HL-60 (cell line): Measurements from ENCODE around the gene NFE2L3.

Source experiments
- GABPA ChIP-seq: IDR thresholded peaks from 2 replicates; pipeline ENCODE4 v1.6.1; 2012; ENCODE audit warnings: low read depth
- TF ChIP-seq, protein P1 (sequence below): IDR thresholded peaks from one replicate; pipeline ENCODE4 v1.5.1; 2011; ENCODE audit warnings: low read length, control low read depth, inconsistent platforms; ENCODE audit not compliant: insufficient read depth
- TF ChIP-seq, protein P2 (sequence below): IDR thresholded peaks from 2 replicates; pipeline ENCODE4 v1.6.1; 2012; ENCODE audit warnings: low read depth; ENCODE audit not compliant: insufficient replicate concordance

DNA sequence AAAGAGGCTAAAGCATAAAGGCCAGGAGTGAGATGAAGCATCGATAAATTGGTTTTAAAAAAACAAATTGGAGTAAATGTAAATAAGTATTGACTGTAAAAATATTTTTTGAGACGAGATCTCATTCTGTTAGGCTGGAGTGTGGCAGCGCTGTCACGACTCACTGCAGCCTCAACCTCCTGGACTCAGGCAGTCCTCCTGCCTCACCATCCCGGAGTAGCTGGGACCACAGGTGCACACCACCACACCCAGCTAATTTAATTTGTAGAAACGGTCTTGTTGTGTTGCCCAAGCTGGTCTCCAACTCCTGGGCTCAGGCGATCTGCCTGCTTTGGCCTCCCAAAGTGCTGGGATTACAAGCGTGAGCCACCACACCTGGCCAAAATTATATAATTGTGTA is 30.7 kb downstream of the NFE2L3 start:
- TF ChIP-seq, protein P1, sequence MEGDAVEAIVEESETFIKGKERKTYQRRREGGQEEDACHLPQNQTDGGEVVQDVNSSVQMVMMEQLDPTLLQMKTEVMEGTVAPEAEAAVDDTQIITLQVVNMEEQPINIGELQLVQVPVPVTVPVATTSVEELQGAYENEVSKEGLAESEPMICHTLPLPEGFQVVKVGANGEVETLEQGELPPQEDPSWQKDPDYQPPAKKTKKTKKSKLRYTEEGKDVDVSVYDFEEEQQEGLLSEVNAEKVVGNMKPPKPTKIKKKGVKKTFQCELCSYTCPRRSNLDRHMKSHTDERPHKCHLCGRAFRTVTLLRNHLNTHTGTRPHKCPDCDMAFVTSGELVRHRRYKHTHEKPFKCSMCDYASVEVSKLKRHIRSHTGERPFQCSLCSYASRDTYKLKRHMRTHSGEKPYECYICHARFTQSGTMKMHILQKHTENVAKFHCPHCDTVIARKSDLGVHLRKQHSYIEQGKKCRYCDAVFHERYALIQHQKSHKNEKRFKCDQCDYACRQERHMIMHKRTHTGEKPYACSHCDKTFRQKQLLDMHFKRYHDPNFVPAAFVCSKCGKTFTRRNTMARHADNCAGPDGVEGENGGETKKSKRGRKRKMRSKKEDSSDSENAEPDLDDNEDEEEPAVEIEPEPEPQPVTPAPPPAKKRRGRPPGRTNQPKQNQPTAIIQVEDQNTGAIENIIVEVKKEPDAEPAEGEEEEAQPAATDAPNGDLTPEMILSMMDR, result no peak
- no peak for TF ChIP-seq GABPA
- TF ChIP-seq, protein P2, sequence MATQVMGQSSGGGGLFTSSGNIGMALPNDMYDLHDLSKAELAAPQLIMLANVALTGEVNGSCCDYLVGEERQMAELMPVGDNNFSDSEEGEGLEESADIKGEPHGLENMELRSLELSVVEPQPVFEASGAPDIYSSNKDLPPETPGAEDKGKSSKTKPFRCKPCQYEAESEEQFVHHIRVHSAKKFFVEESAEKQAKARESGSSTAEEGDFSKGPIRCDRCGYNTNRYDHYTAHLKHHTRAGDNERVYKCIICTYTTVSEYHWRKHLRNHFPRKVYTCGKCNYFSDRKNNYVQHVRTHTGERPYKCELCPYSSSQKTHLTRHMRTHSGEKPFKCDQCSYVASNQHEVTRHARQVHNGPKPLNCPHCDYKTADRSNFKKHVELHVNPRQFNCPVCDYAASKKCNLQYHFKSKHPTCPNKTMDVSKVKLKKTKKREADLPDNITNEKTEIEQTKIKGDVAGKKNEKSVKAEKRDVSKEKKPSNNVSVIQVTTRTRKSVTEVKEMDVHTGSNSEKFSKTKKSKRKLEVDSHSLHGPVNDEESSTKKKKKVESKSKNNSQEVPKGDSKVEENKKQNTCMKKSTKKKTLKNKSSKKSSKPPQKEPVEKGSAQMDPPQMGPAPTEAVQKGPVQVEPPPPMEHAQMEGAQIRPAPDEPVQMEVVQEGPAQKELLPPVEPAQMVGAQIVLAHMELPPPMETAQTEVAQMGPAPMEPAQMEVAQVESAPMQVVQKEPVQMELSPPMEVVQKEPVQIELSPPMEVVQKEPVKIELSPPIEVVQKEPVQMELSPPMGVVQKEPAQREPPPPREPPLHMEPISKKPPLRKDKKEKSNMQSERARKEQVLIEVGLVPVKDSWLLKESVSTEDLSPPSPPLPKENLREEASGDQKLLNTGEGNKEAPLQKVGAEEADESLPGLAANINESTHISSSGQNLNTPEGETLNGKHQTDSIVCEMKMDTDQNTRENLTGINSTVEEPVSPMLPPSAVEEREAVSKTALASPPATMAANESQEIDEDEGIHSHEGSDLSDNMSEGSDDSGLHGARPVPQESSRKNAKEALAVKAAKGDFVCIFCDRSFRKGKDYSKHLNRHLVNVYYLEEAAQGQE, result no peak
